Esophagus squamous epithelium (tissue), 4 donors: ENCODE results near the gene HBP1.

Experiments
- POLR2A ChIP-seq, 4 donors: fragments of 450-650 bp; IDR thresholded peaks; one replicate each; pipeline ENCODE4 v1.6.1; 2017; ENCODE audit warnings: antibody characterized with exemption in 4 of 4, mild to moderate bottlenecking in 4 of 4, moderate library complexity in 3 of 4
- TF ChIP-seq, protein P1 (sequence below), 6 experiments: fragments of 450-650 bp in 4 of 6; fragments of 200-600 bp in 2 of 6; sonication (generic) in 2 of 6; IDR thresholded peaks; one replicate each; pipeline ENCODE4 v1.5.1; 2016 to 2019; ENCODE audit warnings: antibody characterized with exemption in 6 of 6, mild to moderate bottlenecking in 4 of 6, moderate library complexity in 4 of 6

DNA sequence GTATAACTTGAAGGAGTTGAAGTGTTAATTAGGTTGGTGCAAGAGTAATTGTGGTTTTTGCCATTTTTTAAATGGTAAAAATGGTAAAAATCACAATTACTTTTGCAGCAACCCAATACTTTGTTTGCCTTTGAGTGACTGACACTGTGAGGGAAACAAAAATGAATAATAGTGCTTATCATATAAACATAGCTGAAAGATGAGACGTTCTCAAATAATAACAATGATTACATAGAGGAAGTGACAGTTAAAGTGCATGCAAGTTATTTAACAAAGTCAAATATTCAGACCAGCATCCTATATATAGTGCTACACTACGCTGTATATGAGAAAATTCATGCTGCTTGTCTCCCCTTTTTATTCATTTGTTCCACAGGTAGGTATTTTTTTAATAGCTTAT, 4.7 kb upstream of the HBP1 start:
- TF ChIP-seq, protein P1, sequence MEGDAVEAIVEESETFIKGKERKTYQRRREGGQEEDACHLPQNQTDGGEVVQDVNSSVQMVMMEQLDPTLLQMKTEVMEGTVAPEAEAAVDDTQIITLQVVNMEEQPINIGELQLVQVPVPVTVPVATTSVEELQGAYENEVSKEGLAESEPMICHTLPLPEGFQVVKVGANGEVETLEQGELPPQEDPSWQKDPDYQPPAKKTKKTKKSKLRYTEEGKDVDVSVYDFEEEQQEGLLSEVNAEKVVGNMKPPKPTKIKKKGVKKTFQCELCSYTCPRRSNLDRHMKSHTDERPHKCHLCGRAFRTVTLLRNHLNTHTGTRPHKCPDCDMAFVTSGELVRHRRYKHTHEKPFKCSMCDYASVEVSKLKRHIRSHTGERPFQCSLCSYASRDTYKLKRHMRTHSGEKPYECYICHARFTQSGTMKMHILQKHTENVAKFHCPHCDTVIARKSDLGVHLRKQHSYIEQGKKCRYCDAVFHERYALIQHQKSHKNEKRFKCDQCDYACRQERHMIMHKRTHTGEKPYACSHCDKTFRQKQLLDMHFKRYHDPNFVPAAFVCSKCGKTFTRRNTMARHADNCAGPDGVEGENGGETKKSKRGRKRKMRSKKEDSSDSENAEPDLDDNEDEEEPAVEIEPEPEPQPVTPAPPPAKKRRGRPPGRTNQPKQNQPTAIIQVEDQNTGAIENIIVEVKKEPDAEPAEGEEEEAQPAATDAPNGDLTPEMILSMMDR (IDR thresholded peaks at IDR 0.05), result no peak
- TF ChIP-seq POLR2A (IDR thresholded peaks at IDR 0.05), result no peak
